ENCODE data around the gene CERS1.

Gene CERS1

GRCh38 chr19:18848878-18849661, 46.9 kb downstream of the CERS1 start:
- no peak for TF ChIP-seq YY1 (IDR thresholded peaks at IDR 0.05; ENCODE audit: low read depth)
- no peak for TF ChIP-seq EGR1 (IDR thresholded peaks at IDR 0.05)
- TF ChIP-seq TAF1 (IDR thresholded peaks at IDR 0.05; ENCODE audit: low read depth), result no peak
- TF ChIP-seq FOXM1 (IDR thresholded peaks at IDR 0.05; ENCODE audit: borderline replicate concordance, low read depth), result no peak
- no peak for TF ChIP-seq REST (IDR thresholded peaks at IDR 0.05; ENCODE audit: low read depth)
- no peak for TF ChIP-seq TCF12 (IDR thresholded peaks at IDR 0.05; ENCODE audit: low read depth)
- no peak for TF ChIP-seq EP300 (IDR thresholded peaks at IDR 0.05; ENCODE audit: borderline replicate concordance)
- no peak for TF ChIP-seq USF1 (IDR thresholded peaks at IDR 0.05)
- TF ChIP-seq ZBTB7A (IDR thresholded peaks at IDR 0.05; ENCODE audit: low read depth), result no peak
- no peak for TF ChIP-seq NFIC (IDR thresholded peaks at IDR 0.05)
- no peak for TF ChIP-seq TEAD4 (IDR thresholded peaks at IDR 0.05)
- no peak for TF ChIP-seq RAD21 (IDR thresholded peaks at IDR 0.05; ENCODE audit: low read depth)
- TF ChIP-seq CEBPB (IDR thresholded peaks at IDR 0.05), result no peak
- TF ChIP-seq MAX (IDR thresholded peaks at IDR 0.05), result no peak
- TF ChIP-seq CREB1 (IDR thresholded peaks at IDR 0.05; ENCODE audit: low read depth), result no peak

- TF ChIP-seq YY1 (IDR thresholded peaks at IDR 0.05; ENCODE audit: low read depth) (no peak), EP300 (IDR thresholded peaks at IDR 0.05; ENCODE audit: borderline replicate concordance) (no peak), REST (IDR thresholded peaks at IDR 0.05; ENCODE audit: low read depth) (no peak), USF1 (IDR thresholded peaks at IDR 0.05) (no peak), RAD21 (IDR thresholded peaks at IDR 0.05; ENCODE audit: low read depth) (no peak), TAF1 (IDR thresholded peaks at IDR 0.05; ENCODE audit: low read depth) (no peak), MAX (IDR thresholded peaks at IDR 0.05) (no peak), EGR1 (IDR thresholded peaks at IDR 0.05) (no peak), CREB1 (IDR thresholded peaks at IDR 0.05; ENCODE audit: low read depth) (no peak), ZBTB7A (IDR thresholded peaks at IDR 0.05; ENCODE audit: low read depth) (no peak), TEAD4 (IDR thresholded peaks at IDR 0.05) (no peak), NFIC (IDR thresholded peaks at IDR 0.05) (no peak), FOXM1 (IDR thresholded peaks at IDR 0.05; ENCODE audit: borderline replicate concordance, low read depth) (no peak)
Observed at GRCh38 chr19:18847549-18848463, 48.2 kb downstream of the CERS1 start.

- TF ChIP-seq TEAD4 (IDR thresholded peaks at IDR 0.05) (no peak), RAD21 (IDR thresholded peaks at IDR 0.05; ENCODE audit: low read depth) (peak; percentile 89)
Observed at GRCh38 chr19:18846862-18847548, 49.0 kb downstream of the CERS1 start.

- TF ChIP-seq TAF1 (IDR thresholded peaks at IDR 0.05; ENCODE audit: low read depth) (no peak), MAX (IDR thresholded peaks at IDR 0.05) (no peak), TCF12 (IDR thresholded peaks at IDR 0.05; ENCODE audit: low read depth) (no peak), CEBPB (IDR thresholded peaks at IDR 0.05) (no peak), ZBTB7A (IDR thresholded peaks at IDR 0.05; ENCODE audit: low read depth) (no peak), TEAD4 (IDR thresholded peaks at IDR 0.05) (no peak), EGR1 (IDR thresholded peaks at IDR 0.05) (no peak), FOXM1 (IDR thresholded peaks at IDR 0.05; ENCODE audit: borderline replicate concordance, low read depth) (no peak), REST (IDR thresholded peaks at IDR 0.05; ENCODE audit: low read depth) (no peak), CREB1 (IDR thresholded peaks at IDR 0.05; ENCODE audit: low read depth) (no peak)
Observed at GRCh38 chr19:18845961-18846360, 50.0 kb downstream of the CERS1 start.
